CD4-positive, alpha-beta T cell (primary cell): ENCODE measurements around the gene TNXB. TPM values are rescaled to one million over a fixed set of nuclear protein-coding genes. Genes with fewer than 3 reads are reported as not detected.
"Not testable (repeated sequence)": the region's sequence is repeated elsewhere in the genome, so short reads cannot be mapped to it uniquely, and the experiment has no call there.

ENCODE experiments used
- ATAC-seq: fragments of 200-7000 bp; cut with Tn5 transposase; one replicate; pipeline ENCODE4 v1.10.0; 2022; ENCODE audit warnings: mild to moderate bottlenecking; ENCODE audit not compliant: poor library complexity
- CTCF ChIA-PET: fragments of 350-600 bp; sonication (Branson Sonifier 250); formaldehyde crosslinking; loops from one replicate; lab custom pipeline; 2021; ENCODE audit warnings: antibody characterized with exemption, inconsistent platforms; lab: Charles Lee
- POLR2A ChIA-PET: fragments of 350-600 bp; sonication (Branson Sonifier 250); formaldehyde crosslinking; loops from one replicate; lab custom pipeline; 2021; ENCODE audit warnings: antibody characterized with exemption, inconsistent platforms; lab: Charles Lee
- DNase-seq, 14 experiments: peaks; one replicate each; pipeline ENCODE4 v3.0.0-alpha.2; 2013 to 2020; ENCODE audit warnings: mixed read lengths in 2 of 14
- H3K27ac ChIP-seq, 2 donors: one replicate each; pipeline versions ENCODE4 v1.5.1 to v1.7.0; 2013; ENCODE audit warnings: low read length in 2 of 2, low read depth in 1 of 2, mild to moderate bottlenecking in 1 of 2
- H3K27me3 ChIP-seq, 2 experiments: 1 replicate in 1 of 2; 2 replicates in 1 of 2; pipeline versions ENCODE4 v1.6.1 to v1.7.0; 2013; ENCODE audit warnings: low read length in 2 of 2, control low read depth in 1 of 2, mild to moderate bottlenecking in 1 of 2, moderate library complexity in 1 of 2; ENCODE audit not compliant: insufficient read depth in 2 of 2, control insufficient read depth in 1 of 2
- H3K36me3 ChIP-seq: one replicate; pipeline ENCODE4 v1.6.1; 2013; ENCODE audit warnings: low read length, control low read depth; ENCODE audit not compliant: insufficient read depth
- H3K4me1 ChIP-seq: one replicate; pipeline ENCODE4 v1.6.1; 2013; ENCODE audit warnings: low read length, control low read depth; ENCODE audit not compliant: insufficient read depth
- H3K4me3 ChIP-seq: one replicate; pipeline ENCODE4 v1.5.1; 2013; ENCODE audit warnings: mild to moderate bottlenecking, low read length, moderate library complexity
- H3K9me3 ChIP-seq, 2 experiments: 1 replicate in 1 of 2; 2 replicates in 1 of 2; pipeline versions ENCODE4 v1.6.1 to v1.7.0; 2013; ENCODE audit warnings: low read length in 2 of 2, mild to moderate bottlenecking in 2 of 2, control low read depth in 1 of 2, moderate library complexity in 1 of 2; ENCODE audit not compliant: control insufficient read depth in 1 of 2, insufficient read depth in 1 of 2
- H3K27ac Mint-ChIP-seq: one replicate; pipeline ENCODE4 v1.8.0; 2020; ENCODE audit warnings: mixed read lengths
- H3K27me3 Mint-ChIP-seq: one replicate; pipeline ENCODE4 v1.8.0; 2021; ENCODE audit warnings: mixed read lengths
- H3K36me3 Mint-ChIP-seq: one replicate; pipeline ENCODE4 v1.8.0; 2021; ENCODE audit warnings: low read depth, mixed read lengths
- H3K4me1 Mint-ChIP-seq: one replicate; pipeline ENCODE4 v1.8.0; 2021; ENCODE audit warnings: low read depth, mixed read lengths
- H3K4me3 Mint-ChIP-seq: one replicate; pipeline ENCODE4 v1.8.0; 2020; ENCODE audit warnings: mild to moderate bottlenecking, mixed read lengths
- H3K9me3 Mint-ChIP-seq: one replicate; pipeline ENCODE4 v1.8.0; 2020; ENCODE audit warnings: mixed read lengths
- intact Hi-C, 2 experiments: fragments of 100-400 bp; cut with DNase I in 1 of 2; cut with micrococcal nuclease in 1 of 2; formaldehyde crosslinking; loops; one replicate each; pipeline versions ENCODE4 v1.15.1 to v1.9.0; 2023 to 2025; cut with DNase I, micrococcal nuclease
- total RNA-seq, 174 experiments: library from RNA in 2 of 174; stranded (reverse) in 2 of 174; gene quantifications; one replicate each; pipeline ENCODE4 v1.2.3 and lab custom pipeline; 2021 to 2026

The TNXB gene
- total RNA-seq, 2 experiments from 2014 or later: 8.3 to 9.0 TPM

GRCh38 chr6:32043589-32044380 is 65.4 kb downstream of the TNXB start:
- CTCF ChIA-PET, ATAC-seq: not testable (repeated sequence)

GRCh38 chr6:32042276-32042675 is 66.9 kb downstream of the TNXB start:
- H3K4me3 ChIP-seq, H3K36me3 Mint-ChIP-seq, ATAC-seq, H3K4me3 Mint-ChIP-seq, H3K36me3 ChIP-seq, CTCF ChIA-PET, H3K4me1 ChIP-seq, H3K9me3 ChIP-seq, H3K4me1 Mint-ChIP-seq, H3K27ac Mint-ChIP-seq, H3K27me3 ChIP-seq, H3K27ac ChIP-seq, H3K27me3 Mint-ChIP-seq, H3K9me3 Mint-ChIP-seq, POLR2A ChIA-PET, DNase-seq: not testable (repeated sequence)
- intact Hi-C loops: loop anchor here in 1 of 2 experiments (10.0 kb wide), 1 partner anchor 113 kb away; the partner anchor contains the start of genes PPT2 and PRRT1

More at GRCh38 chr6:32043589-32044380, 65.4 kb downstream of the TNXB start:
- H3K4me3 Mint-ChIP-seq, H3K4me1 ChIP-seq, H3K27me3 ChIP-seq, H3K27ac Mint-ChIP-seq, H3K36me3 ChIP-seq, H3K9me3 Mint-ChIP-seq, H3K27ac ChIP-seq, DNase-seq, H3K4me3 ChIP-seq, H3K27me3 Mint-ChIP-seq, H3K4me1 Mint-ChIP-seq, H3K9me3 ChIP-seq, POLR2A ChIA-PET, H3K36me3 Mint-ChIP-seq: not testable (repeated sequence)
- intact Hi-C loops: loop anchor here in 1 of 2 experiments (10.0 kb wide), 1 partner anchor 111 kb away; the partner anchor contains the start of genes PPT2 and PRRT1

- H3K27me3 ChIP-seq, CTCF ChIA-PET, H3K36me3 Mint-ChIP-seq, H3K4me1 Mint-ChIP-seq, DNase-seq, H3K27me3 Mint-ChIP-seq, ATAC-seq, H3K27ac ChIP-seq, H3K9me3 Mint-ChIP-seq, H3K4me3 Mint-ChIP-seq, H3K36me3 ChIP-seq, H3K9me3 ChIP-seq, H3K27ac Mint-ChIP-seq, POLR2A ChIA-PET, H3K4me3 ChIP-seq: not testable (repeated sequence)
- H3K4me1 ChIP-seq: peaks cover 10% of the 10 kb centered on the region
- intact Hi-C loops: loop anchor here in 1 of 2 experiments (10.0 kb wide), 1 partner anchor 113 kb away; the partner anchor contains the start of genes PPT2 and PRRT1
These were observed 67.8 kb downstream of the TNXB start for GRCh38 chr6:32041385-32041784.

- intact Hi-C loops: loop anchor here in 1 of 2 experiments (10.0 kb wide), 1 partner anchor 114 kb away; the partner anchor contains the start of genes PPT2 and PRRT1
- H3K9me3 Mint-ChIP-seq, POLR2A ChIA-PET, H3K4me1 Mint-ChIP-seq, H3K9me3 ChIP-seq, CTCF ChIA-PET, H3K4me3 ChIP-seq, H3K27me3 Mint-ChIP-seq, H3K36me3 Mint-ChIP-seq, ATAC-seq, H3K4me3 Mint-ChIP-seq, H3K27me3 ChIP-seq, H3K27ac ChIP-seq, H3K27ac Mint-ChIP-seq, DNase-seq, H3K36me3 ChIP-seq: not testable (repeated sequence)
- peaks cover 10% of the 10 kb centered on the region for H3K4me1 ChIP-seq
These were observed 68.2 kb downstream of the TNXB start for GRCh38 chr6:32041050-32041321.

- ATAC-seq, H3K27me3 ChIP-seq, H3K4me3 Mint-ChIP-seq, H3K9me3 Mint-ChIP-seq, CTCF ChIA-PET, H3K27ac Mint-ChIP-seq, H3K9me3 ChIP-seq, H3K27ac ChIP-seq, H3K4me1 Mint-ChIP-seq, H3K4me3 ChIP-seq, DNase-seq, H3K36me3 Mint-ChIP-seq, H3K27me3 Mint-ChIP-seq, POLR2A ChIA-PET, H3K36me3 ChIP-seq: not testable (repeated sequence)
- intact Hi-C loops: loop anchor here in 1 of 2 experiments (10.0 kb wide), 1 partner anchor 114 kb away; the partner anchor contains the start of genes PPT2 and PRRT1
- peaks cover 10% of the 10 kb centered on the region for H3K4me1 ChIP-seq
These were observed 68.7 kb downstream of the TNXB start for GRCh38 chr6:32040299-32041049.

GRCh38 chr6:32039321-32040274 is 69.5 kb downstream of the TNXB start:
- H3K36me3 ChIP-seq, H3K4me1 Mint-ChIP-seq, POLR2A ChIA-PET, H3K4me3 ChIP-seq, DNase-seq, H3K27me3 ChIP-seq, H3K27ac ChIP-seq, H3K9me3 Mint-ChIP-seq, H3K4me3 Mint-ChIP-seq, H3K36me3 Mint-ChIP-seq, H3K27ac Mint-ChIP-seq, ATAC-seq, H3K9me3 ChIP-seq, H3K27me3 Mint-ChIP-seq, CTCF ChIA-PET: not testable (repeated sequence)
- H3K4me1 ChIP-seq: peaks cover 10% of the 10 kb centered on the region
- intact Hi-C loops: loop anchor here in 1 of 2 experiments (10.0 kb wide), 1 partner anchor 115 kb away; the partner anchor contains the start of genes PPT2 and PRRT1
